ENCODE data around the gene PRKG2.

DNA sequence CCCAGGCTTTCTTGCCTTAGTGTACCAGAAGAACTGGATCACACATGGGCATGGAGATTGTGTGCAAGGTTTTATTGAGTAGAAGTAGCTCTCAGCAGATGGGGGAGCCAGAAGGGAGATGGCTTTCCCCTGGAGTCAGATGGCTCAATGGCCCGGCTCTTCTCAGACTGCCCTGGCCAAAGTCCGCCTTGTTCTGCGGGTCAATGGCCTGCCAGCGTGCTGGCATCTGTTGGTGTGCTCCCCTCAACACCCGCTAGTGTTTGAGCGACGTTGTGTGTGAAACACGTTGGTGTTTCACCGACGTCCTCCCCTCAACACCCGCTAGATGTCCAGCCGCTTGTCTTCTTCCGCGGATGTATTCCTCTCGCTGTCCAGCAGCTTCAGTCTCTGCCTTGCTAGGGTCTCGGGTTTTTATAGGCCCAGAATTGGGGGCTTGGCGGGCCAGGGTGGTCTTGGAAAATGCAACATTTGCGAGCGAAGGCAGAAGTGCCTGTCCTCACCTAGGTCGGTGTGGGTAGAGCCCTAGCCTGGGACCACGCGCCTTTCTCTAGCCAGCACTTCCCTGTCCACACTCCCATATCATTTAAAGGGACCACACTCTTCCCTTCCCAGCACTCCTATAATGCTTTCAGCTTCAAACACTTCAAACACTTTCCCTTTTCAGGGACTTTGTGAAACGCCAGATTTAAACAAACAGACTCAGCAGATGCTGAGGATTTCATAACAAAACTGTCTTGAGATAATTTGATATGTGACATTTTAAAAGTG lies 21.1 kb upstream of the PRKG2 start:
- TF ChIP-seq POLR2AphosphoS5 (IDR thresholded peaks at IDR 0.05), result no peak
- TF ChIP-seq POLR2A (IDR thresholded peaks at IDR 0.05; ENCODE audit: low read depth), result no peak
